Chondrocyte (in vitro differentiated cells): ENCODE measurements around the gene ARVCF. TPM values are rescaled to one million over a fixed set of nuclear protein-coding genes. Genes with fewer than 3 reads are reported as not detected.
A peak's percentile ranks its signal among the peaks of the same experiment; 100 is the strongest.

Source experiments
- DNase-seq: peaks from one replicate; pipeline ENCODE4 v3.0.0; 2021; ENCODE audit warnings: mixed read lengths, low spot score
- H3K27ac Mint-ChIP-seq: one replicate; pipeline ENCODE4 v1.8.0; 2021; ENCODE audit warnings: mild to moderate bottlenecking, moderate library complexity, mixed read lengths; ENCODE audit not compliant: unreplicated experiment
- H3K27me3 Mint-ChIP-seq: 2 replicates; pipeline ENCODE4 v1.8.0; 2021; ENCODE audit warnings: low read depth, mixed read lengths
- H3K36me3 Mint-ChIP-seq: 2 replicates; pipeline ENCODE4 v1.8.0; 2021; ENCODE audit warnings: low read depth, mixed read lengths
- H3K4me1 Mint-ChIP-seq: 2 replicates; pipeline ENCODE4 v1.8.0; 2021; ENCODE audit warnings: low read depth, mild to moderate bottlenecking, mixed read lengths
- H3K4me3 Mint-ChIP-seq: one replicate; pipeline ENCODE4 v1.8.0; 2021; ENCODE audit warnings: mild to moderate bottlenecking, moderate library complexity, mixed read lengths; ENCODE audit not compliant: unreplicated experiment
- H3K9me3 Mint-ChIP-seq: 2 replicates; pipeline ENCODE4 v1.8.0; 2021; ENCODE audit warnings: low read depth, mixed read lengths
- total RNA-seq: library from RNA; stranded (reverse); gene quantifications from 3 replicates; pipeline ENCODE4 v1.2.1, GENCODE V29; 2021
- TF ChIP-seq, protein P1 (sequence below): fragments of 200-600 bp; sonication (generic); IDR thresholded peaks from 2 replicates; pipeline ENCODE4 v1.5.0; 2021; ENCODE audit warnings: antibody characterized with exemption, mild to moderate bottlenecking, moderate library complexity

Gene ARVCF
- total RNA-seq, 1 donor from 2014 or later = 24.2 TPM

DNA sequence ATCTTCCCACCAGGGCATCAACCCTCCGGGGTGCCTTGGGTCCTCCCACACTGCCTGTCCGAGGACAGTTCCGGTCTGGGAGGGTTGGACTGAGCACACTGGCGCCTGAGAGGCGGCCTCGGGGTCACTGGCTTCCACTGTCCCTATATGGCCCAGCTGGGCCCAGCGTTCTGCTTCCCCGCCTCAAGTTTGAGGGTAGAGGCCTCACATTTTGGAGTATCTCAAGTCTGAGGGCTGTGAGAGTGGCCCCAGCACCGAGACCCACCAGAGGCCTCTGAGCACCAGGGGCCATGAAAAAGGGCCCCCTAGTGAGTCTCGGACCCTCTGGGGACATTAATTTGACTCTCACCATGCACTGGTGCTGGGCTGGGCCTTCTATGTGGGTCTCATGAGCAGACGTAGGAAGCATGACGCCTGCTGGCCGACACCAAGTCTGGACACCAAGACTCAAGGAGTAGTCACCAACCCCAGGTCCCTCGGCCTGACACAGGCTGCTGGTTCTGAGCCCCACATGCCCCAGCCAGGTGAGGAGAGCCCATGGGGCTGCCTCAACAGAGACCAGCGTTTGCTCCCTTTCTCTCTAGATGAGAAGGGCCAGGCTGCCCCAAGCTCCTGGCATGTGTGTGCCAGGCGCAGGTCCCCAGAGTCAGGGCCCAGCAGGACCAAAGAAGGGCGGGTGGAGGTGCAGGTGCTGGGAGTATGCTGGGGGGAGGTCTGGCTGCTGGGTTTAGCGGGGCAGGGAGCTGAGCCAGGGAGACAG lies 27.5 kb downstream of the ARVCF start:
- Mint-ChIP-seq H3K27me3 (no peaks in the 10 kb centered on the region), H3K9me3 (no peaks in the 10 kb centered on the region), H3K4me1 (peaks cover 41% of the 10 kb centered on the region), H3K4me3 (no peak overlapping the region), H3K27ac (no peak overlapping the region), H3K36me3 (no peaks in the 10 kb centered on the region)
- peak; percentile 85 for DNase-seq
- TF ChIP-seq, protein P1, sequence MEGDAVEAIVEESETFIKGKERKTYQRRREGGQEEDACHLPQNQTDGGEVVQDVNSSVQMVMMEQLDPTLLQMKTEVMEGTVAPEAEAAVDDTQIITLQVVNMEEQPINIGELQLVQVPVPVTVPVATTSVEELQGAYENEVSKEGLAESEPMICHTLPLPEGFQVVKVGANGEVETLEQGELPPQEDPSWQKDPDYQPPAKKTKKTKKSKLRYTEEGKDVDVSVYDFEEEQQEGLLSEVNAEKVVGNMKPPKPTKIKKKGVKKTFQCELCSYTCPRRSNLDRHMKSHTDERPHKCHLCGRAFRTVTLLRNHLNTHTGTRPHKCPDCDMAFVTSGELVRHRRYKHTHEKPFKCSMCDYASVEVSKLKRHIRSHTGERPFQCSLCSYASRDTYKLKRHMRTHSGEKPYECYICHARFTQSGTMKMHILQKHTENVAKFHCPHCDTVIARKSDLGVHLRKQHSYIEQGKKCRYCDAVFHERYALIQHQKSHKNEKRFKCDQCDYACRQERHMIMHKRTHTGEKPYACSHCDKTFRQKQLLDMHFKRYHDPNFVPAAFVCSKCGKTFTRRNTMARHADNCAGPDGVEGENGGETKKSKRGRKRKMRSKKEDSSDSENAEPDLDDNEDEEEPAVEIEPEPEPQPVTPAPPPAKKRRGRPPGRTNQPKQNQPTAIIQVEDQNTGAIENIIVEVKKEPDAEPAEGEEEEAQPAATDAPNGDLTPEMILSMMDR = no peak

DNA sequence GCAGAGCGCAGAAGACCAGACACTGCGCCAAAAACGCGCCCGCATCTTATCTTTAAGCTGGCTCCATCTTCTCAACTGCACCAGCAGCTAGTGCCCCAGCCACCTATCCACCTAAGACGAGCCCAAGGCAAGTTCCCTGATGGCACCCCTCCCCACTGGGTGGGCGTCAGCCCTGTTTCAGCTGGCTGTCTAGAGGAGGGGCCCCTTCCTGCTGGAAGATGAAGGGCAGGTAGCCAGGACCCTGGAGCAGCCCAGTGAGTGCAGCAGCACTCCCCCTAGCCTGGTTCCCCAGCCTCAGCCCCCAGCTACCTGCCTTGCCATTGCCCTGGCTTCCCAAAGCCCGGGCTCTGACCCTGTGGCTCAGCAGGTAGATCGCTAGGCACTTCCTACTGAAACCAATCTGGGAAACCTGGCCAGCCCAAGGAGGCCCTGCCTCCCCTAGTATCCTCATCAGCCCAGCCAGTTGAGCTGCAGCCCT lies 28.3 kb downstream of the ARVCF start:
- Mint-ChIP-seq H3K4me1 (peaks cover 49% of the 10 kb centered on the region), H3K27me3 (no peaks in the 10 kb centered on the region), H3K36me3 (no peaks in the 10 kb centered on the region), H3K9me3 (no peaks in the 10 kb centered on the region), H3K27ac (no peak overlapping the region), H3K4me3 (no peak overlapping the region)
- DNase-seq = no peak
- TF ChIP-seq, protein P1 = no peak

DNA sequence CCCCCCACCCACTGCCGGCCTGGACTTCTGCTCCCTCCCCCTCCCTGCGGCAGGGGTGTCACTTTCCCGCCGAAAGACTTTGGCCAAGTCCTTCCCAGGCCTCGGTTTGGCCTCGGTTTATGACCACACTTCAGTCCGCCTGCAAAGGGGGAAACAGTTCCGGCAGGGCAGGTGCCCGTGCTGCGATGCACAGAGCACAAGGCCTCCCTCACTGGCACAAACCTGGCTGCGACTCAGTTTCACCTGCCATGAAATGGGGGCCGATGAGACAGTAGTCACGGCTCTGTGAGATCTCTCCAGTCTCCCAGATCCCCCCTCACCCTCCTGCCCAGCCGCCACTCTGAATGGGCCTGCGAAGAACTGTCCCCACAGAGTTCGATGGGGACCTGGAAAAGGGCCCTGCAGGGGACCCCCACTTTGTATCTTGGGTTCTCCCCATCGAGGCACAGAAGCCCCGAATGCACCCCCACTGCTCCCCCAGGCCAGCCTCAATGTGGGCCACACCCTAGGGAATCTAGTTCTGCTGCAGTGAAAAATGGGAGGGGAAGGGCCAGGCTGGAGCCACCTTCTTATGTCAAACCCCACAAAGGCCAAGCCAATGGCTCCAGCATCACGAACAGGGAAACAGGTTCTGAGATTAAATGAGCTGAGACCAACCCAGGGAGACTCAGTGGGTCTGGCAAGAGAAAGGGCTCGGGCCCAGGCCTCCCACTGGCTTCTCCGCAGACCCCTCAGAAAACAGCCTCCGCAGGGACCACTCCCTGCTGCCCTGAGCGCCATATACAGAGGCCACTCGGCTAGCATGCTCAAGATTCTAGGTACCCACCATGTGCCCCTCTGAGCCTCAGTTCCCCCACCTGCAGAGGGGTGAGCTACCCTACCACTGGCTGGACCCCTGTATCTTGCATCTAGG lies 29.0 kb downstream of the ARVCF start:
- Mint-ChIP-seq H3K36me3 (no peaks in the 10 kb centered on the region), H3K4me1 (peaks cover 49% of the 10 kb centered on the region), H3K9me3 (no peaks in the 10 kb centered on the region), H3K27me3 (no peaks in the 10 kb centered on the region), H3K4me3 (peak overlapping the region; percentile 33), H3K27ac (no peak overlapping the region)
- TF ChIP-seq, protein P1 = no peak
- peak; percentile 62 for DNase-seq

DNA sequence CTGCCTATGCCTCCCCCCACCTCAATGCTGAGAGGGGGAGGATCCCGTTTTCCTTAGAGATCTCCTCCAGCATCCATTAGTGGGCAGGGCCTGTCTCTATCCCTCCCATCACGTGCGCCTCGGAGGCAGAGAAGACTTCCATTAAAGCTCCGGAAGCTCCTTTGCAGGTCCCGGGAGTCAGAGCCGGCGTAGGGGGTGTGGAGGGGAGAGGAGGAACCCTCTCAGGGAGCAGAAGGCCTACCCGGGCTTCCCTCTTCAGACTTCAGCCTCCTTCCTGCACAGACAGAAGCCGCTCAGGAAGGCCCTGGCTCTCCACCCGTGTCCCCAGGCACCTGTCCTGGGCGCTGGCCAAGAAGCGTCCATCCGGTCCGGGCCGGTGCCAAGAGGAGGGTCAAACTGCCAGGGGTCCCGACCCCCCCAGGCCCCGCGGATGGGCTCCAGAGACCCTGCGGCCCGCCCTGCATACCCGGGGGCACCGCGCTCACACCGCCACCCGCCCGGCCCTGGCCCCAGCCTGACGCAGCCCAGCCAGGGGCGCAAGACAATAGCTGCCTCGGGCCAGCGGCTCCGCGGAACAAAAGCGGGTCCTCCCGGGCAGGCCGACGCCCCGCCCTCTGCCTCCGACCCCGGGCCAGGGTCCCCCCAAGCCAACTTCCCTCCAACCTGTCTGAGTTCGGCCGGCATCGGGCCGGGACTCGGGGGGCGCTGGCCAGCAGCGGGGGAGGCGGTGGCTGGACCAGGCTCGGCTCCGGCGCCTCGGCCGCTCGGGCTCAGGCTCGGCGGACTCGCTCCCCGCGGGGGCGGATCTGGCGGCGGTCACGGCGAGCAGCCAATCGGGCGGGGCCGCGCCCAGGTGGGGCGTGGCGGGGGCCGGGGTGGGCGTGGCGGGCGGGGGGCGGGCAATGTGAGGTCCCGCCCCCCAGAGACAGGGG lies 29.9 kb downstream of the ARVCF start:
- Mint-ChIP-seq H3K4me3 (peak overlapping the region; percentile 69), H3K9me3 (no peaks in the 10 kb centered on the region), H3K4me1 (peaks cover 41% of the 10 kb centered on the region), H3K27me3 (no peaks in the 10 kb centered on the region), H3K36me3 (no peaks in the 10 kb centered on the region), H3K27ac (peak overlapping the region; percentile 32)
- DNase-seq = peak; percentile 83
- TF ChIP-seq, protein P1 = no peak
